Stomach (tissue), 9 donors: ENCODE results near the gene IP6K3. TPM values are rescaled to one million over a fixed set of nuclear protein-coding genes. Genes with fewer than 3 reads are reported as not detected.

Source experiments
- DNase-seq, 2 donors: peaks; one replicate each; pipeline versions ENCODE4 v3.0.0 to v3.0.0-alpha.2; 2013 to 2019
- H3K27ac ChIP-seq, 5 donors: fragments of 200-600 bp in 4 of 5; sonication (generic) in 4 of 5; one replicate each; pipeline ENCODE4 v1.5.1; 2013 to 2019; ENCODE audit warnings: mild to moderate bottlenecking in 1 of 5, moderate library complexity in 1 of 5
- H3K27me3 ChIP-seq, 3 donors: fragments of 200-600 bp; sonication (generic); one replicate each; pipeline ENCODE4 v1.5.1; 2017 to 2019; ENCODE audit warnings: mixed run types in 1 of 3
- H3K36me3 ChIP-seq, 4 donors: fragments of 200-600 bp; sonication (generic); 1 replicate in 3 of 4; 2 replicates in 1 of 4; pipeline ENCODE4 v1.5.1; 2016 to 2019
- H3K4me1 ChIP-seq, 4 donors: fragments of 200-600 bp; sonication (generic); one replicate each; pipeline ENCODE4 v1.5.1; 2016 to 2019
- H3K4me3 ChIP-seq, 4 donors: fragments of 200-600 bp; sonication (generic) in 3 of 4; one replicate each; pipeline ENCODE4 v1.5.1; 2016 to 2019; ENCODE audit warnings: mild to moderate bottlenecking in 1 of 4
- H3K9me3 ChIP-seq, 4 donors: fragments of 200-600 bp; sonication (generic); one replicate each; pipeline ENCODE4 v1.5.1; 2016 to 2019
- EP300 ChIP-seq: sonication (generic); formaldehyde crosslinking; IDR thresholded peaks from one replicate; pipeline ENCODE4 v1.6.1; 2017; ENCODE audit warnings: antibody characterized with exemption
- POLR2A ChIP-seq, 4 donors: fragments of 450-650 bp; IDR thresholded peaks; one replicate each; pipeline ENCODE4 v1.6.1; 2016; ENCODE audit warnings: antibody characterized with exemption in 4 of 4, control low read depth in 2 of 4, mild to moderate bottlenecking in 1 of 4, moderate library complexity in 1 of 4
- POLR2AphosphoS5 ChIP-seq, 3 donors: sonication (generic); formaldehyde crosslinking; IDR thresholded peaks; one replicate each; pipeline ENCODE4 v1.6.1; 2016; ENCODE audit warnings: antibody characterized with exemption in 3 of 3
- WGBS, 5 donors: extraction: QIAGEN DNeasy Blood & Tissue Kit in 3 of 5; methylation state at CpG; one replicate each; pipeline versions ENCODE4 v1.1.5 to v1.1.7; 2013 to 2018; 5-methylcytosine and 5-hydroxymethylcytosine counted together
- intact Hi-C: fragments of 100-400 bp; cut with DNase I; formaldehyde crosslinking; loops from one replicate; pipeline ENCODE4 v1.15.1; 2023; ENCODE audit warnings: low total_unique reads
- polyA plus RNA-seq, 3 donors: library from polyadenylated mRNA; stranded (reverse); fragments of 200-250 nt; gene quantifications; one replicate each; pipeline ENCODE4 v1.2.3, GENCODE V29; 2013
- small RNA-seq, 4 donors: library from RNA; depleted of rRNA; stranded (forward); fragments of <200 nt; gene quantifications; one replicate each; pipeline ENCODE3, GENCODE V24; 2016
- total RNA-seq, 5 donors: library from RNA; depleted of rRNA; stranded (reverse); fragments of >200 nt; gene quantifications; one replicate each; pipeline versions ENCODE4 v1.1.0 to v1.2.3, GENCODE V29; 2014 to 2016
- TF ChIP-seq, protein P1 (sequence below), 7 experiments: fragments of 450-650 bp in 4 of 7; fragments of 200-600 bp in 3 of 7; sonication (generic) in 3 of 7; IDR thresholded peaks; one replicate each; pipeline ENCODE4 v1.5.1; 2016 to 2019; ENCODE audit warnings: antibody characterized with exemption in 7 of 7, control low read depth in 2 of 7, mild to moderate bottlenecking in 1 of 7
- donor health status: healthy with polysubstance abuse.
- donor health status: Bipolar disorder and iron deficiency.
- donor health status: healthy.

Gene IP6K3
- total and polyA plus RNA-seq, 8 donors = 0.58 to 73.5 (median 1.9) TPM; not detected in 2

DNA sequence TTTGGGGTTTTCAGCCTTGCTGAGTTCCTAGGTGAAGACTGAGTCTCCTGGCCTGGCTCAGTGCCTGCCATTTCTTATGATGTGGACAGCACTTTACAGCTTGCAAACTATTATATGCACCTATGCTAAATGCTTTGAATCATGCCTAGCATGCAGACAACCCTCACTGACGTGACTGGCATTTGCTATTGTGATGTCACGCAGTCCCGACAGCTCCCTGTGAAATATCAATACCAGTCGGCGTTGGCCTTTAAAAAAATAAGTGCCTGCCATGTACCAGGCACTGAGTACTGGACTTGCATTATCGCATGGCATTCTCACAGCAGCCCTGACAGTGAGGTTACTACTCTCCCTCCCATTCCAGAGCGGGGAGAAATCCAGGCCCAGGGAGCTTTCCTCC, 70.7 kb downstream of the IP6K3 start:
- Histone ChIP-seq H3K27me3 (no peaks in the 10 kb centered on the region), H3K27ac (no peak overlapping the region), H3K36me3 (peaks cover 60 to 100% (median 97%) of the 10 kb centered on the region in 4 donors), H3K4me3 (no peak overlapping the region), H3K9me3 (no peaks in the 10 kb centered on the region), H3K4me1 (peaks cover 0 to 12% (median 5%) of the 10 kb centered on the region in 4 donors)
- 87 to 97% (median 94%) methylated on average over 7 of the region's 7 CpGs for WGBS, 5 donors
- no peak for DNase-seq
- no peak for TF ChIP-seq POLR2AphosphoS5 (IDR thresholded peaks at IDR 0.05)
- TF ChIP-seq, protein P1, sequence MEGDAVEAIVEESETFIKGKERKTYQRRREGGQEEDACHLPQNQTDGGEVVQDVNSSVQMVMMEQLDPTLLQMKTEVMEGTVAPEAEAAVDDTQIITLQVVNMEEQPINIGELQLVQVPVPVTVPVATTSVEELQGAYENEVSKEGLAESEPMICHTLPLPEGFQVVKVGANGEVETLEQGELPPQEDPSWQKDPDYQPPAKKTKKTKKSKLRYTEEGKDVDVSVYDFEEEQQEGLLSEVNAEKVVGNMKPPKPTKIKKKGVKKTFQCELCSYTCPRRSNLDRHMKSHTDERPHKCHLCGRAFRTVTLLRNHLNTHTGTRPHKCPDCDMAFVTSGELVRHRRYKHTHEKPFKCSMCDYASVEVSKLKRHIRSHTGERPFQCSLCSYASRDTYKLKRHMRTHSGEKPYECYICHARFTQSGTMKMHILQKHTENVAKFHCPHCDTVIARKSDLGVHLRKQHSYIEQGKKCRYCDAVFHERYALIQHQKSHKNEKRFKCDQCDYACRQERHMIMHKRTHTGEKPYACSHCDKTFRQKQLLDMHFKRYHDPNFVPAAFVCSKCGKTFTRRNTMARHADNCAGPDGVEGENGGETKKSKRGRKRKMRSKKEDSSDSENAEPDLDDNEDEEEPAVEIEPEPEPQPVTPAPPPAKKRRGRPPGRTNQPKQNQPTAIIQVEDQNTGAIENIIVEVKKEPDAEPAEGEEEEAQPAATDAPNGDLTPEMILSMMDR (IDR thresholded peaks at IDR 0.05) = no peak
- no peak for TF ChIP-seq POLR2A (IDR thresholded peaks at IDR 0.05)
- TF ChIP-seq EP300 = no peak
- intact Hi-C loops = no loop called here

DNA sequence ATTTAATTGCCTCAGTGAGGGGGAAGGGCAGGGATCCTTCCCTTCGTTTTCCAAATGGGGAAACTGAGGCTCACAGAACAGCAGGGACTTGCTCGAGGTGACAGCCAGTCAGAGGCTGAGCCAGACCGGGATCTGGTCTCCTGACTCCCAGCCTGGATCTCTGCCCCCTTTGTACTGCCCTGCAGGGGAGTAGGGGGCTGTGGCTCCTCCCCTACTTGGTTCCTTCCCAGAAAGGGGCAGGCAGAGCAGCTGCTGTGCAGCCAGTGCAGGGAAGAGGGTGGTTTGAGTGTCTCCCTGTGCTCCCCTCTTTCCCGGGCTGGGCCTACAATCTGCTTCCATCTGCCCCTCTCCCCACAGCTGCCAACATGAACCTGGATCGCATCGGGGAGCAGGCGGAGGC, 72.9 kb downstream of the IP6K3 start:
- 74 to 89% (median 83%) methylated on average over 7 of the region's 7 CpGs for WGBS, 5 donors
- Histone ChIP-seq H3K4me1 (peaks cover 0 to 14% (median 5%) of the 10 kb centered on the region in 4 donors), H3K27ac (no peak overlapping the region), H3K4me3 (no peak overlapping the region), H3K27me3 (no peaks in the 10 kb centered on the region), H3K36me3 (peaks cover 62 to 100% (median 97%) of the 10 kb centered on the region in 4 donors), H3K9me3 (no peaks in the 10 kb centered on the region)
- intact Hi-C loops = no loop called here
- no peak for DNase-seq
- TF ChIP-seq, protein P1 (IDR thresholded peaks at IDR 0.05) = no peak
- TF ChIP-seq POLR2A (IDR thresholded peaks at IDR 0.05) = no peak
- TF ChIP-seq EP300 = no peak
- no peak for TF ChIP-seq POLR2AphosphoS5 (IDR thresholded peaks at IDR 0.05)

DNA sequence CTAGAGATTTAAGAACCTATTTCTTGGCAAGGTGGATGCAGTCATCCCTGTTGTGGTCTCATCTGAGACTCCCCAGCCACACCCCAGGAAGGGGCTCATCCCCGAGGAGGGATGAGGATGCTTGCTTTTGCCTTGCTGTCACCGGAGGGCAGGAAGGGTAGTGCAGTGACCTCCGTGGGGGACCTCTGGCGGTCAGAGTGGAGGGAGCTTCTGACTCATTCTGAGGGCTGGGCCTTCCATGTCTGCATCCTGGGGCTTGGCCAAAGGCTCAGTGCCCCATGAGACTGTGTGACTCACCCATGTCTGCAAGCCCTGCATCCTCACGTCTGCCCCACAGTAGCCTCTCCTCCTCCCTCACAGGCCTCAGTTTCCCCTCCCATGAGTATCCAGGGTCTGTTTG, 73.9 kb downstream of the IP6K3 start:
- 2 to 80% (median 36%) methylated on average over 1 to 5 of the region's 5 CpGs for WGBS, 5 donors
- intact Hi-C loops = no loop called here

GRCh38 chr6:33671744-33672072, 75.0 kb downstream of the IP6K3 start:
- Histone ChIP-seq H3K4me3 (no peak overlapping the region), H3K9me3 (no peaks in the 10 kb centered on the region), H3K36me3 (peaks cover 55 to 100% (median 97%) of the 10 kb centered on the region in 4 donors), H3K4me1 (peaks cover 0 to 20% (median 2%) of the 10 kb centered on the region in 4 donors), H3K27ac (no peak overlapping the region), H3K27me3 (no peaks in the 10 kb centered on the region)
- 94 to 100% (median 96%) methylated on average over 3 of the region's 3 CpGs for WGBS, 5 donors
- intact Hi-C loops = no loop called here
- TF ChIP-seq, protein P1 (IDR thresholded peaks at IDR 0.05) = no peak
- TF ChIP-seq POLR2AphosphoS5 (IDR thresholded peaks at IDR 0.05) (no peak), POLR2A (IDR thresholded peaks at IDR 0.05) (no peak), EP300 (no peak)
- no peak for DNase-seq

More for the DNA sequence above, 73.9 kb downstream of the IP6K3 start:
- H3K36me3 ChIP-seq = peaks cover 54 to 100% (median 97%) of the 10 kb centered on the region in 4 donors
- no peaks in the 10 kb centered on the region for H3K27me3 ChIP-seq
- TF ChIP-seq EP300 (no peak), POLR2A (IDR thresholded peaks at IDR 0.05) (no peak), POLR2AphosphoS5 (IDR thresholded peaks at IDR 0.05) (peak in 1 of 3 donors; percentile 67)
- TF ChIP-seq, protein P1 (IDR thresholded peaks at IDR 0.05) = peak in 3 of 7 experiments; percentile 13 to 47 (median 29)
- peak overlapping the region in 1 of 5 donors; percentile 49 for H3K27ac ChIP-seq
- DNase-seq = peak in 1 of 2 donors; percentile 58
- no peaks in the 10 kb centered on the region for H3K9me3 ChIP-seq
- no peak overlapping the region for H3K4me3 ChIP-seq
- H3K4me1 ChIP-seq = peaks cover 0 to 20% (median 5%) of the 10 kb centered on the region in 4 donors

Small RNA genes lying within 50 kb of the gene (small RNA-seq; reads per million reads assigned to genes)
- 0 reads per million in 4 donors for gene MIR3934

Other genes with a start within 250 kb of the IP6K3 start
- gene BAK1, start 166.6 kb downstream of the IP6K3 start, total RNA-seq = 10 to 100 TPM in 3 of 5 donors, 1 to 10 TPM in 2; 2.9 to 97.0 (median 22.3) TPM
- 10 to 100 TPM; 14.6 to 31.5 (median 24.6) TPM for gene BAK1, start 166.6 kb downstream of the IP6K3 start, polyA plus RNA-seq
- 100 to 1,000 TPM in 3 of 5 donors, 10 to 100 TPM in 2; 46.3 to 149 (median 105) TPM for gene ITPR3, start 125.6 kb downstream of the IP6K3 start, total RNA-seq
- gene ITPR3, start 125.6 kb downstream of the IP6K3 start, polyA plus RNA-seq = 10 to 100 TPM; 14.1 to 17.1 (median 14.3) TPM
- gene UQCC2, start 35.2 kb downstream of the IP6K3 start, total RNA-seq = 10 to 100 TPM in 3 of 5 donors, 1 to 10 TPM in 2; 4.7 to 25.4 (median 15.4) TPM
- 100 to 1,000 TPM in 1 of 3 donors, 10 to 100 TPM in 2; 83.1 to 109 (median 93.7) TPM for gene UQCC2, start 35.2 kb downstream of the IP6K3 start, polyA plus RNA-seq
- 100 to 1,000 TPM in 2 of 5 donors, 10 to 100 TPM in 3; 46.1 to 428 (median 67.1) TPM for gene LEMD2, start 42.2 kb upstream of the IP6K3 start, total RNA-seq
- 10 to 100 TPM; 22.0 to 50.8 (median 24.3) TPM for gene LEMD2, start 42.2 kb upstream of the IP6K3 start, polyA plus RNA-seq
- gene MLN, start 57.1 kb upstream of the IP6K3 start, total RNA-seq = not detected
- gene MLN, start 57.1 kb upstream of the IP6K3 start, polyA plus RNA-seq = not detected